GM18520 (cell line): ENCODE results near the gene SLC66A2.
"Not testable (repeated sequence)": the region's sequence is repeated elsewhere in the genome, so short reads cannot be mapped to it uniquely, and the experiment has no call there.

Experiments used
- ATAC-seq: cut with Tn5 transposase; IDR thresholded peaks from one replicate; pipeline ENCODE4 v1.9.1; 2021; ENCODE audit not compliant: unreplicated experiment

Gene SLC66A2

DNA sequence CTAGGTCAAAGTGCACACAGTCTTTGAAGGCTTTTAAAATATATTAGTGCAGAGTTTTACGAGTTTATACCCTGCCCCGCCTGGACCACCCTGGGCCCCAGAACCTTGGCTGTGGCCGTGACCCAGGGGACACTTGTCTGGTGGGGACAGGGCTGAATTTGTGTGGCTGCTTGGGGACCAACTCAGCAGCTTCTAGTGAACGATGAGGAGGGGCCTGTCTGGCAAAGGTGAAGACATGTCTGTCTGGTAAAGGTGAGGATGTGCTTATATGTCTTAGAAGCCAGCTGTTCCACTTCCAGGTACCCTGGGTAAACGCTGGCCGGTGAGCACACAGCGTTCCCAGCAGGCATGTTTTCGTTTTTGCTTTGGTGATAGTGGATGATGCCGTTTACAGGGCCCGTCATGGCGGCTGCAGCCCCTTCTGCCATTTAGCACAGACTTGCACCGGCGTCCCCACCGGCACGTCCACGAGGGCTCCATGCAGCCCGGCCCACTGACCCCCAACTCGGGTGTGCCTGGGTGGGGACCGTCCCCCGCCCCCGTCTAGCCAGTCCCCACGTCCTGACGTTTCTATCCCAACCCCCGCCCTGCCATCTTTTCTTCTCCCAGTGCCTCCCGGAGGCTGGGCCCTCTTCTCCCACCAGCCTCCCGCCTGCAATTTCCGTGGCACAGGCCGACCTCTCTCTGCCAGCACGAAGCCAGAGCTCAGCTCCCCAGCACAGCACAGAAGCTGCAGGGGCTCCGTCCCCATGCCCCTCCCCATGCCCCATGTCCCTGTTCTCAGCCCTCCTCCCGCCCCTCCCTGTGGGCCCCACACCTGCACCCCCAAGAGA is 67.8 kb downstream of the SLC66A2 start:
- no peak for ATAC-seq

DNA sequence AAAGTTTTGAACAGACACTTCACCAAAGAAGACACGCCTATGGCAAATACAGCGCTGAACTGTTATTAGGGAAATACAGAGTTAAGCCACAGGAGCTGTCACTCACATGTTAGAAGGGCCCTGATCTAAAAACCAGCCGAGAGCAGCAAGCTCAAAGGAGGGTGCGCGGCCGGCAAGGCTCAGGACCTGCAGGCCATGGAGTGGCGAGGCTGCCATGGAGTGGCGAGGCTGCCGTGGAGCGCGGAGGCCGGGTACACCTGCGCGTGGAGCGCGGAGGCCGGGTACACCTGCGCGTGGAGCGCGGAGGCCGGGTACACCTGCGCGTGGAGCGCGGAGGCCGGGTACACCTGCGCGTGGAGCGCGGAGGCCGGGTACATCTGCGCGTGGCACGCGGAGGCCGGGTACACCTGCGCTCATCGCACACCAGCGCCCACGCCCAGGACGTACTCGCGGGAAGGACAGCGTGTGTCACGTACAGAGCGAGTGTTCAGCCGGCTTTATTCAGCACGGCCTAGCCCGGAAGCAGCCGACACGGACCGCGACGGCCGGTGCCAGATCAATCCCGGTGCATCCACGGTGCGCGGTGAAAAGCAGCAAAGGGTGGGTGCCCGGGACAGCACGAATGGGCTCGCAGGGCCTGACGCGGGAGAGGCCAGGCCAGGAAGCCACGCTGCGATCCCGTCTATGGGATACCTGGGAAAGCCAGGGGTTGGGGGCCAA is 68.8 kb downstream of the SLC66A2 start:
- ATAC-seq: no peak

DNA sequence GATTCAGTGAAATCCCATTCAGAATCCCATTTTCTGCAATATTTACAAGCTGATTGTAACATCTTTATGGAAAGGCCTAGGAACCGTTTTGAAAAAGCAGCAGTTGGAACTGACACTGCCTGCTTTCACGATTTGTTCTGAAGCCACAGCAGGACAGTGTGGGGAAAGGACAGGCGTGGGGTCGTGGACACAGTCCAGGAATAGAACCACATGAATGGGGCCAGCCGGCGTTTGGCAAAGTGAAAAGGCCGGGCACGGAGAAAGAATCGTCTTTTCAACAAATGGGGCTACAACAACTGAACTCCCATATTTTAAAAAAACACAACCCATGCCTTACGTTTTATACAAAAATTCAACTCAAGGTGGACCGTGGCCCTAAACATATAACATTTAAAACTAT is 69.8 kb downstream of the SLC66A2 start:
- no peak for ATAC-seq

DNA sequence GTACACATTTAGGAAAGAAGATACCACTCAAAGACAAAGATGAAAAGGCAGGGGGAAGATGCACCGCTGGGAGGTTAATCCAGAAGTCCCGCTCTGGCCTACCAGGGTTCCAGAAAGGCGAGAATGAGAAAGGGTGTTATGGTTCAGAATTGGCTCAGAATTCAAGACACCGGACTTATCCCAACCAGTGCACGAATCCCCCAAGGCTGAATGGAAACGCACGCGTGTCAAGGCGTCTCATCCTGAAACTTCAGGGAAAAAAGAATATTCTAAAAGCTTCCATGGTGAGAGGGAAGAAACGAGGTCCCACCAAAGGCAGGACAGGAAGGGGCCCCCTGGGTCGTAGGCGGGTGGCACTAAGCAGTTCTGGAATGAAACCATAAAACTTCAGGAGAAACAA is 71.9 kb downstream of the SLC66A2 start:
- ATAC-seq: no peak

DNA sequence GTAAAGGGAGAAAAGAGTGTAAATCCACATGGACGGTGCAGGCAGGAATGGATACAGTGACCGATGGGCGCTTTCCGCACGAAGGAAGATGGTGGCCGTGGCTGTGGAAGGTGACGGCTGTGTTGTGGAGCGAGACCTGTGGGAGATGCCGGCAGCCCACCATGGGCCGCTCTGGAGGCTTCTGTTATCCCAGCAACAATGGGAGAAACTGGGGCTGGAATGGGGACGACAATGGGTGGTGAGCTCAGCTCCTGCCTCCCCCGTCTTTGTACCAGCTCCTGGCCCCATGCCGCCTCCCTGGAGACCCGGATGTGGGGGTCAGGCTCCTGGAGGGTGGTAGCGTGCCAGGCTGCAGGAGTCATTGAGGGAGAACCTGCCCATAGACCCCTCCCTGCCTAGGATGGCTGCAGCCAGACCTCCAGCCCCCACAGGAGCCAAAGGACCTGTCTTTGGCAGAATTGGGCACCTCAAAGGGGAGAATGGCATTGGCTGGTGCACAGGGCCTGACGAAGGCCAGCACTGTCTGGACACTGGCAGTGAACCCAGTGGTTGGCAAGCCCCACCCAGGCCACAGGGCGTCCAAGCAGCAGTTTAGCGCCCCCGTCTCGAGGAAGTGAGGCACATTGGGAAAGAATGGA is 72.6 kb downstream of the SLC66A2 start:
- ATAC-seq: no peak

DNA sequence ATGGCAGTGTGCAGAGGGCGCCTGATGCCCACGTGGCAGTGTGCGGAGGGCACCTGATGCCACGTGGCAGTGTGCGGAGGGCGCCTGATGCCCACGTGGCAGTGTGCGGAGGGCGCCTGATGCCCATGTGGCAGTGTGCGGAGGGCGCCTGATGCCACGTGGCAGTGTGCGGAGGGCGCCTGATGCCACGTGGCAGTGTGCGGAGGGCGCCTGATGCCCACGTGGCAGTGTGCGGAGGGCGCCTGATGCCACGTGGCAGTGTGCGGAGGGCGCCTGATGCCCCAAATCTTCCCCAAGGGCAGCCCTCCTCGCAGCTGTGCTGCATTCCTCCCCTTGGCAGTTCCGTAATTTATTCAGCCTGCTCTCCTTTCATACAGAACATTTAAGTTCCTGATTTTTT is 73.2 kb downstream of the SLC66A2 start:
- not testable (repeated sequence) for ATAC-seq

DNA sequence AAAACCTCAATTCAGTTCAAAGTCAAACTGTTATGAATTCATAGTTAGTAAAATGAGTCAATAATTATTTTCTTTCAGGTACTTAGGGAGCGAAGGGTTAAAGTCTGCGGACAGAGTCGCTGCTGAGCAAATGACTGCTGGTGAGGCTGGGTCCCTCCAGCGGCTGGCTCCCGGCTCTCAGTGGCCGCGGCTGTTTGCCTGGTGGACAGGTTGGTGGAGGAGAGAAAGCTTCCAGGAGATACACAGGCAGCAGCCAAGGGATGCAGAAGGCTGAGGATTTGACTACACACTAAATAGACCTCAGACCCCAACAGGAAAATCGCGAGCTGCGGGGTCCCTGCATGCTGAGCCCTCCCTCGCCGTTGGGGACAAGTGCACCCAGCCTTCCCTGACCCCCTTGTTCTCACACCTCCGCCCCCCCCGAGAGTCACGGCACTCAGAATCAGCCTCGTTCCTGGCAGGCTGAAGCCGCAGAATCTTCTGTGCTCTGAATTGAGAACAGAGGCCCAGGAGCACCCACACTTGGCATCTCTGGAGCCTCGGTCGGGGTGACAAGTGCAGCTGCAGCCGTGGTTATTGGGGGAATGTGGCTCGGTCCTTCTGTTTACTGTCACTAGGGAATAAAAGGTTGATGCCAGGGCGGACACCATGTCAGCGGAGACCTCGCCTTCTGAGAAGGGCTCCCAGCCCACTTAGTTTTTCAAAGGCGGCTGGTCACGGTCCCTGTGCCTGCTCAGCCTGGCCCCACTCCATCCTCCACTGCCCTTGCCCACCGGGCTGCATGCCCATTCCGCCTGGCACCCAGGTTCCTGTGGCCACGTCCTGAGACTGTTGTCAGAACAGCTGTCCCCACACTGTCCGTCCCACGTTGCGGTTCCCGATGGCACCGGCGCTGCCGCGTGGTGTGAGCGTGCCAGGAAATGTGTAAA is 74.0 kb downstream of the SLC66A2 start:
- no peak for ATAC-seq

DNA sequence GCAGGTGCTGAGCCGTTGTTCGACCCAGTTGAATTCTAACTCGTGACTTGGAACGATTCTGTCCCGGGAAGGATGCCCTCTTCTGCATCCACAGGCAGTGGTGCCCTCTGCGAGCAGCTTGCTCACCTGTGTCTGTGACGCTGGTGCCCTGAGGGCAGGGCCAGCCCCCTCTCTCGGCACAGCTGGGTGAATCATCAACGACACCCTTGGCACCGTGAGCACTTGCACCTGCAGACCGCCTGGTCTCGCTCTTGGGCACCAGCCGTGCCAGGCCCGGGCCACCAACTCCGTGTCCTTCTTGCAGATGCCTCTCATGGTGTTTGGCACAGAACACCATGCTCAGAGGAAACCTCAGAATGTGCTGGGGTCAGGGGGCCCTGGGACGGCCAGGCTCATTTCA is 75.0 kb downstream of the SLC66A2 start:
- ATAC-seq: no peak

DNA sequence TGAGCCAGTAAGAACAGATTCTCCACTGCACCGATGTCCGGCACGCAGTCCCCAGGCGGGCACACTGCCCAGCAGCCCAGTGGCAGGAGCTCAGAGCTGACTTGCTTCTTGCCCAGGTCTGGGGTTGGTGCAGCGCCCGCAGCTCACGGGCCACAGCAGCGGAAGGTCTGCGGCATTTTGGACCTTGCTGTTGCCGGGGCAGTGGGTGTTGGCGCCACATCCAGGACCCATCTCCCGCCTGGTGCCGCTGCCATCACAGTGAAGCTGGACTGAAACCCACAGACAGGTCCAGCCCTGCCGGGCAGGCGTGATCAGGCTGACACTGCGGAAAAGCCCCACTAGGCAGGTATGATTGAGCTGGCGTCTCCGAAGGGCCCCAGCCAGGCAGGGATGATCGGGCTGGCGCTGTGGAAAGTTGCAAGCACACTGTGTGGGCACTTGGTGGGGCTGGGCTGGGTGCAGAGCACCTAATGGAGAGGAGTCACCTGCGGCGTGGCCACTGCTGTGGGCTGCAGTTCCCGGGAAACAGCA is 75.5 kb downstream of the SLC66A2 start:
- no peak for ATAC-seq

DNA sequence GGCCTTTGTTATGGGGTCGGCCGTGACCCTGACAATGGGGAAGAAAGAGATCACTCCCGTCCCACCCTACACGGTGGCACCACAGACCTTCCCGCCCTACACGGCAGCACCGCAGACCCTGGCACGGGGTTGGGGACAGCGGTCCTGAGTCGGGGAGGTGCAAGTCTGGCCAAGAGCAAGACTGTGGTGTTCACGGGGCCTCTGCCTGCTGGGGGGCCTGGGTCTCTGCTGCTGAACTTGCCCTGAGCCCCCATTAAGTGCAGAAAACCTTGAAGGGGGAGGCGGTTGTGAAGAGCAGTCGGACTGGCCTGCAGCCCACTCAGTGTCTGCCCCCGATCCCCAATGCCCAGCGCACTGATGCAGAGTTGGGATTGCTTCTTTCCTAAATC is 75.9 kb downstream of the SLC66A2 start:
- no peak for ATAC-seq

DNA sequence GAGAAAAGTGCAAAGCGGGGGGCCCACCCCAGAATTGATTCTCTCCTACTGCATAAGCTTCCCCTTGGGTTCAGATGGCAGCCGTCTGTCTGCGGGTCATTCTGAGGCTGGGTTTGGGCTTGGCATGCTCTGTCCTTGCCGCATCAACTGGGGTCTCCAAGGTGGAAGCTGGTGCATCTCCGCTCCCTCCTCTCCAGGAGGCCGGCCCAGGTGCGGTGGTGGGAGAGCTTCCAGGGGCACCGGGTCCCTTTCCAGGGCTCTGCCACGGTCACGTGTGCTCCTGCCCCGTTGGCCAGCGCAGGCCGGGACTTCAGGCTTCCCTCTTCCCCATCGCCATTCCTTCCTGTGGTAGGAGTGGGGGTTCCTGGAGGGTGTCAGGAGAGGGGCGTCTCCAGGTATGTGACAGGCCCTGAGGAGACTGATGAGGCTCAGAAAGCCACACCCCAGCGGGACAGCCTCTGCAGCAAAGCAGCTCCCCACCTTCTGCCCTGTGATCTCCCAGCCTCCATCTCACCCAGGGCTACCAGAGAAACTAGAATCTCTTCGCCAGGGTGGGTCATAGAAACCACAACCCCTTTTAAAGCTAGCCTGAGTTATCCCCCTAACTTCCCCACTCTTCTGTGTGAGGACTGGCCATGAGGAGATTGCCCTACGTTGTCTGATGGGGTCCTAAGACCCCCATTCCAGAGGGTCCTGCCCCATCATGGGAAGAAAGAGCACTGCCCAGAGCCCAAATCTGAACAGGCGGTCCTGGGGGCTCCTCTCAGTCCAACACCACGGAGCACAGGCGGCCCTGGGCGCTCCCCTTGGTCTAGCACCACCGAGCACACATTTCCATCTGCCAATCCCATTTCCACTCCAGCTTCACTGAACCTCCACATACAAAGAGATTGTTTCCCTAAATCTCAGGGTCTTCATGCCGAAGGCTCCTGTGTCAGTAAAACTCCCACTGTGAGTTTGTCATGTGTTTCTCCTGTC is 76.6 kb downstream of the SLC66A2 start:
- ATAC-seq: no peak

DNA sequence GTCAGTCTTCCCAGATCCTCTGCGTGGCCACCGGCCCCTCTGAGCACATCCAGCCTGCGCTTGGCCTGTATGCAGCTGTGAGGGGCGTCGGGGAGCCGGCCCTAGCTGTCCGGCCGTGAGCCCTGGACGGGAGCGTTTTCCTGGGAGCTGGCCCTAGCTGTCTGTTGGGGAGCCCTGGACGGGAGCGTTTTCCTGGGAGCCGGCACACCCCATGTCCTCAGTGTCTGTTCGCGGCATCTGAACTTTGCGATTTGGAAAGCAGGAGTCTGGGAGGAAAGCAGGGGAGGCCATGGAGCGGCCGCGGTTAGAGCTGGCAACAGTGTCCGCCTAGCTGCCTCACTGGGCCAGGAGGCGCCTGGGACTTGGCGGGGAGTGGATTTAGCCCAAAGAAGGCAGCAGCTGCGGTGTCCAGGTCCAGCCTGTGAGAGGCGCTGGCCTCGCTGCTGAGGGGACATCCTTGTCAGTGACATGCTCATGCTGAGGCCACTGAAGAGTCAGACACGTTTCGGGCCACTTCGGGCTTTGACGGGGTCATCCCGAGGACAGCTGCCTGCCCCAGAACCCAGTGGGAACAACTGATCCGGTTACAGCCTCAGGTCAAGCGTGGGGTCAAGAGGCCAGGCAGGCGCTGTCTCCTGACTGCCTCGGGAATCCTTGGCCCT is 77.9 kb downstream of the SLC66A2 start:
- ATAC-seq: no peak

DNA sequence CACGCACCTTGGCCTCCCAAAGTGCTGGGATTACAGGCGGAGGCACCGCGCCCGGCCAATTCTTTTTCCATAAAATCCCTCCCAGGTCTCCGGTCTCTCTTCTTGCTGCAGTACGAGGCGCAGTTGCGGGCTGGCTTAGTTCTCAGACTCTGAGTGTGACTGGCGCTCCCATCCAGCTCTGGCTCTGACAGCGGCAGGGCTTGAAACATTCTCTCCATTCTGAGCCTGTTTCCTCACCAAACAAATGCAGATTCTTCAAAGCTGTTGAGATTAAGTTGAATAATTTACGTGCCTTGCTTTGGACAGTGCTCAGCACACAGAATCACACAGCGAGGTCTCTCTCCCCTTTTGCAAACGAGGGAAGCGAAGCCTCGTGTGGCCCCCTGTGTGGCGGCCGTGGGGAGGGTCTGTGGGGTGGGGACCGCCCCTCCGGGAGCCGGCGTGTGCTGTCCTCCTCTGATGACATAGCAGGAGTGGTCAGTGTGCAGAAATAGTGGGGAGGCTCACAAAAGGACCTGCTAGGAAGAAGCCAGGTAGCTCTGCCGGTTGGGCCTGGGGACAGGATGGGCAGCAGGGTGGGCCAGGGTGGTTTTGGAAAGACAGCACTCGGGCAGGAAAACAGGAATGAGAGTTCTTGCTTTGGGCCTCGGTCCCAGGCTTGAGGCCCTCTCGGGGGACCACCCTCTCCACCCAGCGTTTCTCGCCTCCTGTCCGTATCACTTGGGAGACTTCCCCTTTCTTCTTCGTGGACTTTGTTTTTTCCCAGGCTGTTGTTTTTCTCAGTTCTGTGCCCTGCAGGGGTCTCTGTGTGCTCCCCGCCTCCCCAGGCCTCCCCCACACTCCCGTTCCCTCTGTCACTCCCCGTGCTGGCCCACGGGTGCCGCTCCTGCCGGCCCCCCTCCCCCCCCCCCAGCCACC is 78.7 kb downstream of the SLC66A2 start:
- ATAC-seq: no peak

DNA sequence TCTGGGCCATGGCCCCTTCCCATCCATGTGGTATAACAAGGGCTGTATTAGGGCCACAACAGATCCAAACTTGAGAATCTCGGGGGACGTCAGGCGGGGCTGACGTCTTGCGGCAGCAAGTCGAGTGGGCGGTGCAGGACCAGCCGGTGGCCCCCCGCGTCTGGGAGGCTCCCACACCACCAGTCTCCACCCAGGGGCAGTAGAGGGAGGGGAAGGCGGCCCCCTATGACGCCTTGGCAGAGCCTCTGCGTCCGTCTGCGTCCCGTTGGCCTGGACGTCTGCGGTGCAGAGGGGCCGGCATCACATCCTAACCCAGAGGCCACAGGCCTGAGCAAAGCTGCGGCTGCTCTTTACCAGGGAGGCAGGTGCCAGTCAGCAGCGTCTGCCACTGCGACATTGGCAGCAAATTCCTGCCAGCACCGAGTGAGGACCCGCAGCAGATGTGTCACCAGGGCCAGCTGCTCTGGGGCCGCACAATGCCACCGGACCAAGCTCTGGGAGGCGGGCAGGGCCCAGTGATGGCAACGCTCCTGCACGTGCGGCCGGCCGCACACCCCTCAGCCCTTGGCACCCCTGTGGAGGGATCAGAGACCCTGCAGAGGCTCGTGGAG is 79.9 kb downstream of the SLC66A2 start:
- no peak for ATAC-seq

DNA sequence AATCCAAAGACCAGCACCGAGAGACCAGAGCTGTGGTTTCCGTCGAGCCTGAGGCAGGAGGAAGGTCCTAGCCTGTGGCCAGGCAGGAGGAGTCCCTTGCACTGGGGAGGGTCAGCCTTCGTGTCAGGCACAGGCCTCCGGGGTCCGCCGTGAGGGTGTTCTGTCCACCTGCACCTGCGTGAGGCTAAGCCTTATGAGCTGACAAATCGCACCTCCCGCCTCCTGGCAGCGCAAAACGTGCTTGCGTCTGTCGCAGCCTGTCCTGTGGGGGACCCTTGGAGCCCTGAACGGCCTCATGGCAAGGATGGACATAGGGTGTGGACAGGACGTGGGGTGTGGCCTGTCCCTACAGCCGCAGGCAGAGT is 80.4 kb downstream of the SLC66A2 start:
- ATAC-seq: no peak

DNA sequence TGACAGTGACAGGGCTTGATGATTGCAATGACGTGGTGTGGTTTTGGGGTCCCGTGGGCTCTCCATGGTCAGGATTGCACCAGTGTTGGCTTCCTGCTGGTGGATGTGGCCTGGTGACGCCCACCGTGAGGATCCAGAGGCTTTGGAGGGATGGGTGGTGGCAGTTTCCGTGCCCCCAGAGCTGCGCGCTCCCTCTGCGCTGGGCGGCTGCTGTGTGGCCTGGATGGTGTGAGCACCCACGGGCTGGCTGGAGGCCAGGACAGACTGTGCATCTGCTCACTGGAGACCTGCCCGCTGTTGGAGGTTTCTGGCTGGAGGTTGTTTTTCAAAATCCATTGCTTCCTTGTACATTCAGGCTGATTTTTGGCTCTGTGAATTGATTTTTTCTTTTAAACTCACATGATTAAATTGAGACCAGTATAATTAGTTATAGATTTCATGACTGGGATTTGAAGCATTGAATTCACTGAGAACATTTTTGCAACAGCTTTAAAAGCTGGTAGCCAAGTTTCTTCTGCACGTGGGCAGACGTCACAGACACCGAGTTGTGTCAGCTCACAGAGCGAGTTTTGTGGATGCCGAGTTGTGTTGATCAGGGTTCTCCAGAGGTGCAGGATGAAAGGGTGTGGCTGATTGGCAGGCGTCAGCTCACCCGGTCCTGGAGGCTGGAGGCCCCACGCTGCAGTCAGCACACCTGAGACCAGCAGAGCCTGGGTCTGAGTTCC is 81.0 kb downstream of the SLC66A2 start:
- ATAC-seq: no peak
